Mesodermal cell (in vitro differentiated cells): Measurements from ENCODE around the gene CCDC39.
"Not testable (repeated sequence)": the region's sequence is repeated elsewhere in the genome, so short reads cannot be mapped to it uniquely, and the experiment has no call there.

ENCODE experiments used
- H3K27ac ChIP-seq: 2 replicates; pipeline ENCODE4 v1.7.0; 2013; ENCODE audit warnings: mild to moderate bottlenecking, low read depth, low read length, moderate library complexity; ENCODE audit not compliant: severe bottlenecking
- H3K36me3 ChIP-seq: 2 replicates; pipeline ENCODE4 v1.7.1; 2013; ENCODE audit warnings: mild to moderate bottlenecking, low read length, moderate library complexity; ENCODE audit not compliant: control insufficient read depth, insufficient read depth
- H3K4me1 ChIP-seq: one replicate; pipeline ENCODE4 v1.7.1; 2013; ENCODE audit warnings: mild to moderate bottlenecking, low read length; ENCODE audit not compliant: insufficient read depth, control insufficient read depth, poor library complexity, severe bottlenecking
- H3K4me3 ChIP-seq: 2 replicates; pipeline ENCODE4 v1.7.0; 2013; ENCODE audit warnings: low read length, control low read depth, mild to moderate bottlenecking; ENCODE audit not compliant: insufficient read depth, poor library complexity, severe bottlenecking; ENCODE audit errors: extremely low read depth
- H3K9me3 ChIP-seq: 2 replicates; pipeline ENCODE4 v1.7.1; 2013; ENCODE audit warnings: mild to moderate bottlenecking, low read length, moderate library complexity; ENCODE audit not compliant: control insufficient read depth
- WGBS, 2 experiments: methylation state at CpG; one replicate each; pipeline ENCODE4 v1.1.5; 2013; ENCODE audit warnings: missing lambda C conversion rate in 2 of 2; ENCODE audit not compliant: insufficient coverage in 2 of 2; 5-methylcytosine and 5-hydroxymethylcytosine counted together

Gene CCDC39

GRCh38 chr3:180594631-180595558, 84.4 kb downstream of the CCDC39 start:
- no peaks in the 10 kb centered on the region for H3K4me1 ChIP-seq
- no peak overlapping the region for H3K4me3 ChIP-seq
- H3K9me3 ChIP-seq: no peaks in the 10 kb centered on the region
- H3K36me3 ChIP-seq: no peaks in the 10 kb centered on the region
- no peak overlapping the region for H3K27ac ChIP-seq
- 90% methylated on average over 2 of the region's 2 CpGs; no CpG with 5 or more reads in 1 of the 2 experiments for WGBS, 2 experiments

DNA sequence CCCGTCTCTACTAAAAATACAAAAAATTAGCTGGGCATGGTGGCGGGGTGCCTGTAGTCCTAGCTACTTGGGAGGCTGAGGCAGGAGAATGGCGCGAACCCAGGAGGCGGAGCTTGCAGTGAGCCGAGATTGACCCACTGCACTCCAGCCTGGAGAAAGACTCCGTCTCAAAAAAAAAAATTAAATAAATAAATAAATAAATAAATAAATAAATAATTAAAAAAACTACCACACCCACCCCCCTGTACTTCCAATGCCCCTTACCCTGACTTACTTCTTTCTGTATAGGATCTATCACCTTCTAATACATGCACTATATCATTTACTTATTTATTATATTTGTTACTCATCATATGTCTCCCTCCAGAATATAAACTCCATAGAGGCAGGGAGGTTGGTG, 85.7 kb downstream of the CCDC39 start:
- H3K36me3 ChIP-seq, H3K4me3 ChIP-seq, H3K27ac ChIP-seq, H3K4me1 ChIP-seq, H3K9me3 ChIP-seq: not testable (repeated sequence)
- no CpG with 5 or more reads among the region's 7 CpGs for WGBS, 2 experiments

GRCh38 chr3:180590396-180590795, 88.9 kb downstream of the CCDC39 start:
- no peaks in the 10 kb centered on the region for H3K36me3 ChIP-seq
- 86 to 95% methylated on average over 19 to 23 of the region's 23 CpGs for WGBS, 2 experiments
- no peak overlapping the region for H3K27ac ChIP-seq
- no peak overlapping the region for H3K4me3 ChIP-seq
- no peaks in the 10 kb centered on the region for H3K9me3 ChIP-seq
- H3K4me1 ChIP-seq: no peaks in the 10 kb centered on the region

DNA sequence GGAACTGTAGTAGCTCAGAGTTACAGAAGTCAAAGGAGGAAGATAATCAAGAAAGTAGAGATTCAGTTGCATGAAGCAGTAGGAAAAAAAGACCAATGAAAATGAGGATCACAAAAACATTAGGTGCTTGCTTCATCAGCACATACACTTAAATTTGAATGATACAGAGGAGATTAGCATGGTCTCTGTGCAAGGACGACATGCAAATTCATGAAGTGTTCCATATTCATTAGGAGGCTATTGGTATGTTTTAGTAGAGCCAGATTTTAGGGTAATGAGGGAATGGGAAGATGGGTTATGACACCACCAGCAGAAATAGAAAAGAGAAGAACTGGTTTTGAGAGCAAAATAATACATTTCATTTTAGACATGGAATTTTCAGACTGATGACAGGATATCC, 98.4 kb downstream of the CCDC39 start:
- H3K4me3 ChIP-seq: no peak overlapping the region
- WGBS, 2 experiments: no CpG with 5 or more reads among the region's 1 CpG
- H3K27ac ChIP-seq: no peak overlapping the region
- no peaks in the 10 kb centered on the region for H3K4me1 ChIP-seq
- H3K36me3 ChIP-seq: no peaks in the 10 kb centered on the region
- no peaks in the 10 kb centered on the region for H3K9me3 ChIP-seq

DNA sequence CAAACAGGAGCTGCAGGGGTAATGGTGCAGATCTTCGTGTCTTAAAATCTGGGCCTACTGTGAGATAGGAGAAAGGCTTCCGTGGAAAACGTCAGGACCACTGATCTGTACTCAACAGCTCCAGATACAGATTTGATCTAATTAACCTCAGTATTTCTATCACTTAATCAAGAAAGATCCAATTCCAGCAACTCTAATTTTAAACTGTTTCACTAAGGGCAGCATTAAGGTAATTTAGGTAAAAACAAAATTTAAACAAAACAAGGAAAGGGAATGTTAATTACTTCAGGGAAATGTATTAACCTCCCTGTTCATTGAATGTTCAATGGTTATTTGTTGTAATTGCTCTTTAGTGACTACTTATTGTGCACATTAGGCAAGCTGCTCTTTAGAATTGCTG, 103.7 kb downstream of the CCDC39 start:
- WGBS, 2 experiments: 86% methylated on average over 3 of the region's 3 CpGs; no CpG with 5 or more reads in 1 of the 2 experiments
- no peaks in the 10 kb centered on the region for H3K4me1 ChIP-seq
- no peak overlapping the region for H3K4me3 ChIP-seq
- no peaks in the 10 kb centered on the region for H3K36me3 ChIP-seq
- no peaks in the 10 kb centered on the region for H3K9me3 ChIP-seq
- no peak overlapping the region for H3K27ac ChIP-seq

- Histone ChIP-seq H3K9me3 (no peaks in the 10 kb centered on the region), H3K4me3 (no peak overlapping the region), H3K36me3 (no peaks in the 10 kb centered on the region), H3K4me1 (no peaks in the 10 kb centered on the region), H3K27ac (no peak overlapping the region)
- WGBS, 2 experiments: 84 to 87% methylated on average over 3 to 5 of the region's 6 CpGs
These were observed 107.3 kb downstream of the CCDC39 start for GRCh38 chr3:180571831-180572598.

GRCh38 chr3:180570238-180570637, 109.1 kb downstream of the CCDC39 start:
- Histone ChIP-seq H3K4me3 (no peak overlapping the region), H3K9me3 (no peaks in the 10 kb centered on the region), H3K4me1 (no peaks in the 10 kb centered on the region), H3K27ac (no peak overlapping the region), H3K36me3 (no peaks in the 10 kb centered on the region)
- WGBS, 2 experiments: no CpG with 5 or more reads among the region's 4 CpGs

DNA sequence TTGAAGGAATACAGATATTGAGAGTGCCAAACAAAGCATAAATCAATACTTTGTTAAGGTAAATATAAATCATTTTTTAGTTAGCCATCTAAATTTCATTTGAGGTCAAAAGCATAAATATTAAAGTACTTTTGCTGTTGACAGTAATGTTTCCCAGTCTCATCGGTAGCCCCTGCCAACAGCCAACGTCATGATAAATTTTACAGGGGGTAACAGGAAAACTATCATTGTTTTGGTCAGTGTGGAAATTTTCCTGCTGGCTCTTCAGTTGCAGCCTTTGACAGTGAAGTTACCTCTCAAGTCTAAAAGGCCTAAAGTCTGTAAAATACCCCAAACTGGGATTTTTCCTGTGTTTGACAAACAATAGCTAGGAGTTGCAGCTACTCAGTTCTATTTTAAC, 114.6 kb downstream of the CCDC39 start:
- 86 to 95% methylated on average over 2 of the region's 2 CpGs for WGBS, 2 experiments

More for the DNA sequence above, 114.6 kb downstream of the CCDC39 start:
- H3K27ac ChIP-seq: no peak overlapping the region
- H3K9me3 ChIP-seq: no peaks in the 10 kb centered on the region
- no peaks in the 10 kb centered on the region for H3K4me1 ChIP-seq
- no peaks in the 10 kb centered on the region for H3K36me3 ChIP-seq
- H3K4me3 ChIP-seq: no peak overlapping the region
